Motor neuron (in vitro differentiated cells): Measurements from ENCODE around the gene SMCO1. TPM values are rescaled to one million over a fixed set of nuclear protein-coding genes. Genes with fewer than 3 reads are reported as not detected.
A peak's percentile ranks its signal among the peaks of the same experiment; 100 is the strongest.
"Not testable (repeated sequence)": the region's sequence is repeated elsewhere in the genome, so short reads cannot be mapped to it uniquely, and the experiment has no call there.

Experiments used
- ATAC-seq, 8 experiments: fragments of 200-7000 bp; cut with Tn5 transposase; replicated peaks in 6 of 8; 2 replicates each; pipeline ENCODE4 v1.8.0; 2021; ENCODE audit warnings: mild to moderate bottlenecking in 8 of 8, moderate library complexity in 8 of 8
- H3K27ac ChIP-seq, 2 donors: fragments of 250-450 bp; sonication (Bioruptor Pico); 2 replicates each; pipeline ENCODE4 v1.9.0; 2021; ENCODE audit warnings: antibody characterized with exemption in 2 of 2, mild to moderate bottlenecking in 2 of 2, moderate library complexity in 1 of 2
- H3K4me1 ChIP-seq, 2 donors: fragments of 250-450 bp; sonication (Bioruptor Pico); replicated peaks in 1 of 2; 2 replicates each; pipeline ENCODE4 v1.6.1; 2021; ENCODE audit warnings: antibody characterized with exemption in 2 of 2, mild to moderate bottlenecking in 2 of 2, moderate library complexity in 1 of 2
- H3K4me3 ChIP-seq, 5 donors: fragments of 250-450 bp; sonication (Bioruptor Pico); 2 replicates each; pipeline ENCODE4 v1.9.0; 2021; ENCODE audit warnings: antibody characterized with exemption in 5 of 5, mild to moderate bottlenecking in 5 of 5, moderate library complexity in 4 of 5
- WGBS, 10 experiments: fragments of 450-650 bp; shearing (Covaris generic); methylation state at CpG; one replicate each; pipeline ENCODE4 v1.0.0; 2022; 5-methylcytosine and 5-hydroxymethylcytosine counted together
- in situ Hi-C, 9 experiments: fragments of 400-800 bp; cut with MboI; loops; one replicate each; pipeline ENCODE4 v1.15.0; 2021; ENCODE audit warnings: low sequenced_read_pairs in 9 of 9, low pct_unique_long_range_greater_than_20kb in 2 of 9; ENCODE audit not compliant: unreplicated experiment in 9 of 9
- total RNA-seq, 8 experiments: library from RNA; unstranded; fragments of 300-600 nt; gene quantifications; 2 replicates each; pipeline versions ENCODE4 v1.2.3 to v1.2.4, GENCODE V29; 2022

SMCO1 gene
- total RNA-seq, 8 experiments from 2014 or later = 0.09 to 0.31 (median 0.28) TPM; not detected in 5

- no peak overlapping the region for H3K4me3 ChIP-seq
- WGBS, 10 experiments = 20 to 60% (median 37%) methylated on average over 1 to 2 of the region's 2 CpGs; no CpG with 5 or more reads in 2 of the 10 experiments
- no peaks in the 10 kb centered on the region for H3K4me1 ChIP-seq
- no peak overlapping the region for H3K27ac ChIP-seq
- in situ Hi-C loops = loop anchor here in 1 of 9 experiments (25.0 kb wide), 2 partner anchors 256 to 481 kb away; no protein-coding TSS in a partner anchor
- peak in 3 of 8 experiments; percentile 14 to 41 (median 40) for ATAC-seq
These were observed 2.8 kb upstream of the SMCO1 start for GRCh38 chr3:196517919-196518318.

GRCh38 chr3:196517162-196517800 is 2.1 kb upstream of the SMCO1 start:
- no peak overlapping the region for H3K27ac ChIP-seq
- no peaks in the 10 kb centered on the region for H3K4me1 ChIP-seq
- in situ Hi-C loops = loop anchor here in 1 of 9 experiments (25.0 kb wide), 2 partner anchors 255 to 480 kb away; no protein-coding TSS in a partner anchor
- WGBS, 10 experiments = 0 to 80% (median 53%) methylated on average over 1 to 2 of the region's 2 CpGs; no CpG with 5 or more reads in 2 of the 10 experiments
- no peak overlapping the region for H3K4me3 ChIP-seq
- ATAC-seq = peak in 2 of 8 experiments; percentile 10 to 48

GRCh38 chr3:196514350-196514716 is 813 bp downstream of the SMCO1 start:
- Histone ChIP-seq H3K27ac (no peak overlapping the region), H3K4me1 (no peaks in the 10 kb centered on the region), H3K4me3 (no peak overlapping the region)
- 0 to 100% (median 71%) methylated on average over 1 of the region's 1 CpG; no CpG with 5 or more reads in 1 of the 10 experiments for WGBS, 10 experiments
- ATAC-seq = no peak
- in situ Hi-C loops = loop anchor here in 1 of 9 experiments (25.0 kb wide), 2 partner anchors 252 to 477 kb away; no protein-coding TSS in a partner anchor

DNA sequence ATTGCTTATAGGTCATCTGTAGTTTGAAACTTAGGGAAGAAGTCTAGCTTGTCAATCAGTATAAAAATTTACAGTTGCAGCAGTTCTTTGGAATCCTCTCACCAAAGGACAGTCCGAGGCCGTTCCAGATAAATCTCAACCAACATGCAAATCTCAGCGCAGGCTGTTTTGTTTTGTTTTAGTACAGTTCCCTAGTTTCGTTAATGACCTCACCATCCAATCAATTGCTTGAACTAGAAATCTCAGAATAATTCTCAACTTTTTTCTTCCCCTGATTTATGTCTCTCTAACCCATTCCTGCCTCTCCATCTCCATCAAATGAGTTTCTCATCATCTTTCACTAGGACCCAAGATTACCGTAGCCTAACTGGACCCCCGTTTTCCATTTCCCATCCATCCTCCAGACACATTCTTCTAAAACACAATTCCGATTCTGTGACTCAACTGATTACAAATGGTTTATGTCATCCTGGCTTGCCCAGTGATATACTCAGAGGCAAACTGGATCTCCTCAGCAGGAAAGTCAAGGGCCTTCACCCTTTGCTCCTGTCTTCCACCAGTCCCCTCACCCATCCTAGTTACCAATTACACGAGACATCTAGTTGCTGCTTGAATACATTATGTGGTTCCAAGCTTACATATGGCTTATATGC is 1.3 kb downstream of the SMCO1 start:
- in situ Hi-C loops = loop anchor here in 1 of 9 experiments (25.0 kb wide), 2 partner anchors 252 to 477 kb away; no protein-coding TSS in a partner anchor
- no peaks in the 10 kb centered on the region for H3K4me1 ChIP-seq
- WGBS, 10 experiments = 62 to 100% (median 84%) methylated on average over 4 to 8 of the region's 8 CpGs
- no peak for ATAC-seq
- H3K4me3 ChIP-seq = no peak overlapping the region
- no peak overlapping the region for H3K27ac ChIP-seq

- not testable (repeated sequence) for ATAC-seq
- 66 to 100% (median 90%) methylated on average over 1 to 7 of the region's 15 CpGs; no CpG with 5 or more reads in 1 of the 10 experiments for WGBS, 10 experiments
- in situ Hi-C loops = loop anchor here in 1 of 9 experiments (25.0 kb wide), 2 partner anchors 250 to 475 kb away; no protein-coding TSS in a partner anchor
These were observed 3.3 kb downstream of the SMCO1 start for GRCh38 chr3:196511646-196512425.

DNA sequence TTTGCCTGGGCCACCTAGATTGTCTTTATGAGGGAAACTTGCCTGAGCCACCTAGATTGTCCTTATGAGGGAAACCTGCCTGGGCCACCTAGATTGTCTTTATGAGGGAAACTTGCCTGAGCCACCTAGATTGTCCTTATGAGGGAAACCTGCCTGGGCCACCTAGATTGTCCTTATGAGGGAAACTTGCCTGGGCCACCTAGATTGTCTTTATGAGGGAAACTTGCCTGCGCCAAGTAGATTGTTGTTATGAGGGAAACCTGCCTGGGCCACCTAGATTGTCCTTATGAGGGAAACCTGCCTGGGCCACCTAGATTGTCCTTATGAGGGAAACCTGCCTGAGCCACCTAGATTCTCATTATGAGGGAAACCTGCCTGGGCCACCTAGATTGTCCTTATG is 4.0 kb downstream of the SMCO1 start:
- not testable (repeated sequence) for H3K27ac ChIP-seq, ATAC-seq, H3K4me3 ChIP-seq, H3K4me1 ChIP-seq
- 100% methylated on average over 1 of the region's 1 CpG; no CpG with 5 or more reads in 9 of the 10 experiments for WGBS, 10 experiments
- in situ Hi-C loops = loop anchor here in 1 of 9 experiments (25.0 kb wide), 2 partner anchors 249 to 474 kb away; no protein-coding TSS in a partner anchor

More at GRCh38 chr3:196511646-196512425, 3.3 kb downstream of the SMCO1 start:
- H3K4me1 ChIP-seq, H3K27ac ChIP-seq, H3K4me3 ChIP-seq: not testable (repeated sequence)

- 57 to 98% (median 79%) methylated on average over 3 to 8 of the region's 8 CpGs; no CpG with 5 or more reads in 2 of the 10 experiments for WGBS, 10 experiments
- in situ Hi-C loops = loop anchor here in 1 of 9 experiments (25.0 kb wide), 2 partner anchors 244 to 469 kb away; no protein-coding TSS in a partner anchor
- H3K4me1 ChIP-seq = no peaks in the 10 kb centered on the region
- no peak overlapping the region for H3K4me3 ChIP-seq
- no peak overlapping the region for H3K27ac ChIP-seq
- no peak for ATAC-seq
These were observed 8.5 kb downstream of the SMCO1 start for GRCh38 chr3:196506687-196507086.

GRCh38 chr3:196504556-196504955 is 10.6 kb downstream of the SMCO1 start:
- WGBS, 10 experiments = 68 to 100% (median 97%) methylated on average over 1 to 5 of the region's 6 CpGs; no CpG with 5 or more reads in 1 of the 10 experiments
- H3K27ac ChIP-seq = no peak overlapping the region
- peaks cover 4 to 6% of the 10 kb centered on the region in 2 donors for H3K4me1 ChIP-seq
- no peak for ATAC-seq
- in situ Hi-C loops = loop anchor here in 1 of 9 experiments (25.0 kb wide), 2 partner anchors 242 to 467 kb away; no protein-coding TSS in a partner anchor
- H3K4me3 ChIP-seq = no peak overlapping the region

GRCh38 chr3:196504077-196504398 is 11.1 kb downstream of the SMCO1 start:
- Histone ChIP-seq H3K27ac (peak overlapping the region; percentile 64 to 73), H3K4me3 (peak overlapping the region; percentile 74 to 88 (median 85))
- not testable (repeated sequence) for H3K4me1 ChIP-seq, ATAC-seq
- WGBS, 10 experiments = 30 to 70% (median 43%) methylated on average over 2 to 4 of the region's 7 CpGs; no CpG with 5 or more reads in 7 of the 10 experiments
- in situ Hi-C loops = loop anchor here in 1 of 9 experiments (25.0 kb wide), 2 partner anchors 242 to 467 kb away; no protein-coding TSS in a partner anchor

GRCh38 chr3:196503196-196504076 is 11.7 kb downstream of the SMCO1 start, which contains the start of gene RNF168:
Gene RNF168 (minus strand): TSS chr3:196503768. CDS start chr3:196503173, 595 bp downstream.
- WGBS, 10 experiments = 0 to 2% (median 0%) methylated on average over 3 to 9 of the region's 75 CpGs; no CpG with 5 or more reads in 5 of the 10 experiments
- Histone ChIP-seq H3K4me1 (peaks cover 6 to 8% of the 10 kb centered on the region in 2 donors), H3K4me3 (peak within 1 kb of the TSS; percentile 74 to 88 (median 85)), H3K27ac (peak within 1 kb of the TSS; percentile 70 to 83)
- in situ Hi-C loops = loop anchor here in 1 of 9 experiments (25.0 kb wide), 2 partner anchors 241 to 466 kb away; no protein-coding TSS in a partner anchor
- peak; percentile 71 to 92 (median 91) for ATAC-seq

GRCh38 chr3:196502775-196503195 is 12.4 kb downstream of the SMCO1 start:
- Histone ChIP-seq H3K4me3 (peak overlapping the region; percentile 74 to 88 (median 85)), H3K4me1 (peaks cover 6 to 8% of the 10 kb centered on the region in 2 donors), H3K27ac (peak overlapping the region; percentile 70 to 83)
- in situ Hi-C loops = loop anchor here in 1 of 9 experiments (25.0 kb wide), 2 partner anchors 240 to 465 kb away; no protein-coding TSS in a partner anchor
- 0 to 5% (median 0%) methylated on average over 1 to 23 of the region's 27 CpGs for WGBS, 10 experiments
- peak in 7 of 8 experiments; percentile 4 to 29 (median 13) for ATAC-seq
